Parathyroid adenoma (tissue), 2 donors: Measurements from ENCODE around the gene PYCARD.

Source experiments
- H2AFZ ChIP-seq: fragments of 300-600 bp; sonication (generic); one replicate; pipeline ENCODE4 v1.7.0; 2017; ENCODE audit warnings: antibody characterized with exemption, mild to moderate bottlenecking
- H3K27ac ChIP-seq: fragments of 300-600 bp; sonication (generic); one replicate; pipeline ENCODE4 v1.7.0; 2017
- H3K27me3 ChIP-seq: fragments of 300-600 bp; sonication (generic); one replicate; pipeline ENCODE4 v1.7.0; 2017; ENCODE audit warnings: low read length; ENCODE audit not compliant: control insufficient read depth, insufficient read depth
- H3K36me3 ChIP-seq: fragments of 300-600 bp; sonication (generic); one replicate; pipeline ENCODE4 v1.7.0; 2017; ENCODE audit warnings: low read length; ENCODE audit not compliant: control insufficient read depth, insufficient read depth
- H3K4me1 ChIP-seq: fragments of 300-600 bp; sonication (generic); one replicate; pipeline ENCODE4 v1.7.0; 2017; ENCODE audit warnings: control low read depth
- H3K4me2 ChIP-seq: fragments of 300-600 bp; sonication (generic); one replicate; pipeline ENCODE4 v1.7.0; 2017; ENCODE audit warnings: low read length
- H3K4me3 ChIP-seq: fragments of 300-600 bp; sonication (generic); one replicate; pipeline ENCODE4 v1.7.0; 2017; ENCODE audit warnings: low read depth, low read length
- H3K79me2 ChIP-seq: fragments of 300-600 bp; sonication (generic); one replicate; pipeline ENCODE4 v1.7.0; 2017; ENCODE audit warnings: control low read depth
- H3K9ac ChIP-seq: fragments of 300-600 bp; sonication (generic); one replicate; pipeline ENCODE4 v1.7.0; 2017; ENCODE audit warnings: mild to moderate bottlenecking
- H3K9me3 ChIP-seq: fragments of 300-600 bp; sonication (generic); one replicate; pipeline ENCODE4 v1.7.0; 2017; ENCODE audit warnings: low read length; ENCODE audit not compliant: control insufficient read depth
- TF ChIP-seq, protein P1 (sequence below): fragments of 300-600 bp; sonication (generic); IDR thresholded peaks from one replicate; pipeline ENCODE4 v1.7.0; 2017; ENCODE audit warnings: antibody characterized with exemption, mild to moderate bottlenecking
- donor health status: primary hyperparathyroidism.

Gene PYCARD

GRCh38 chr16:31202414-31203375 lies at the start of gene PYCARD:
PYCARD (minus strand) TSS chr16:31202760; CDS start chr16:31202690, 70 bp downstream.
- no peak within 1 kb of the TSS for H3K9ac ChIP-seq
- H3K4me1 ChIP-seq = no peaks in the 10 kb centered on the region
- no peak within 1 kb of the TSS for H3K27ac ChIP-seq

GRCh38 chr16:31251435-31251834 lies 48.9 kb upstream of the PYCARD start:
- H3K4me3 ChIP-seq = no peak overlapping the region
- H3K27me3 ChIP-seq = no peaks in the 10 kb centered on the region
- no peaks in the 10 kb centered on the region for H3K79me2 ChIP-seq
- no peak overlapping the region for H3K27ac ChIP-seq
- H3K9me3 ChIP-seq = no peaks in the 10 kb centered on the region
- TF ChIP-seq, protein P1, sequence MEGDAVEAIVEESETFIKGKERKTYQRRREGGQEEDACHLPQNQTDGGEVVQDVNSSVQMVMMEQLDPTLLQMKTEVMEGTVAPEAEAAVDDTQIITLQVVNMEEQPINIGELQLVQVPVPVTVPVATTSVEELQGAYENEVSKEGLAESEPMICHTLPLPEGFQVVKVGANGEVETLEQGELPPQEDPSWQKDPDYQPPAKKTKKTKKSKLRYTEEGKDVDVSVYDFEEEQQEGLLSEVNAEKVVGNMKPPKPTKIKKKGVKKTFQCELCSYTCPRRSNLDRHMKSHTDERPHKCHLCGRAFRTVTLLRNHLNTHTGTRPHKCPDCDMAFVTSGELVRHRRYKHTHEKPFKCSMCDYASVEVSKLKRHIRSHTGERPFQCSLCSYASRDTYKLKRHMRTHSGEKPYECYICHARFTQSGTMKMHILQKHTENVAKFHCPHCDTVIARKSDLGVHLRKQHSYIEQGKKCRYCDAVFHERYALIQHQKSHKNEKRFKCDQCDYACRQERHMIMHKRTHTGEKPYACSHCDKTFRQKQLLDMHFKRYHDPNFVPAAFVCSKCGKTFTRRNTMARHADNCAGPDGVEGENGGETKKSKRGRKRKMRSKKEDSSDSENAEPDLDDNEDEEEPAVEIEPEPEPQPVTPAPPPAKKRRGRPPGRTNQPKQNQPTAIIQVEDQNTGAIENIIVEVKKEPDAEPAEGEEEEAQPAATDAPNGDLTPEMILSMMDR = no peak
- no peak overlapping the region for H3K4me2 ChIP-seq
- H3K9ac ChIP-seq = no peak overlapping the region
- H3K4me1 ChIP-seq = no peaks in the 10 kb centered on the region
- H3K36me3 ChIP-seq = no peaks in the 10 kb centered on the region
- H2AFZ ChIP-seq = no peak overlapping the region

More at GRCh38 chr16:31202414-31203375, at the start of gene PYCARD:
- Histone ChIP-seq H3K36me3 (no peaks in the 10 kb centered on the region), H3K9me3 (no peaks in the 10 kb centered on the region), H3K4me2 (peak within 1 kb of the TSS; percentile 77), H3K79me2 (no peaks in the 10 kb centered on the region), H2AFZ (peak within 1 kb of the TSS; percentile 65), H3K27me3 (no peaks in the 10 kb centered on the region), H3K4me3 (peak within 1 kb of the TSS; percentile 40)
- TF ChIP-seq, protein P1 = no peak

DNA sequence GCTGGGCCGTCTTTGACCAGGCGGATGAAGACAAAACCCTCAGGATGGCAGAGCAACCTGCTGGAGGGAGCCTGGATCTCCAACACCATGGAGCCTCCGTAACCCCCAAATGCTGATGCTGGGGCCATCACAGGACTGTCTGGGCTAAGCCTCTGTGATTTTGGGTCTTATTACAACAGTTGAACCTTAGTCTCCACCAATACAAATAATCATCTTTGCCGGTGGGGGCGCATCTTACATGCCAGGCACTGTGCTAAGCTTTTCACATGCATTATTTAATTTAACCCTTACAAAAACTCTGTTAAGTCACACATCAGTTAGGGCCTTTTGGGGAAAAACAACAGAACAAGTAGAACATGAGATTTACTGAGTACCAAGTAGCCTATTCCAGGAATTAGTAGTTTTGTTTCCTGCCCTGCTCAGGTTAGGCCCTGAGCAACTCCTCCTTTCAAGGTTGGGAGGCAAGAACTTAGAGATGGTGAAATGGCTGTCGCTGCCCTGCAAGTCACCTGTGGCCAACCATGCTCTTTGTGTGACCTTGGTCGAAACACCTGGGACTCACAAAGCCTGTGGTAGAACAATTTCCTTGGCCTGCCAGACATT lies 48.3 kb upstream of the PYCARD start:
- Histone ChIP-seq H3K4me2 (no peak overlapping the region), H3K4me3 (no peak overlapping the region), H3K27ac (no peak overlapping the region), H2AFZ (no peak overlapping the region), H3K9me3 (no peaks in the 10 kb centered on the region), H3K79me2 (no peaks in the 10 kb centered on the region), H3K4me1 (no peaks in the 10 kb centered on the region), H3K9ac (no peak overlapping the region), H3K27me3 (no peaks in the 10 kb centered on the region), H3K36me3 (no peaks in the 10 kb centered on the region)
- TF ChIP-seq, protein P1 = no peak

GRCh38 chr16:31248344-31248743 lies 45.8 kb upstream of the PYCARD start:
- Histone ChIP-seq H2AFZ (no peak overlapping the region), H3K27me3 (no peaks in the 10 kb centered on the region), H3K9me3 (no peaks in the 10 kb centered on the region), H3K4me1 (no peaks in the 10 kb centered on the region), H3K9ac (no peak overlapping the region), H3K79me2 (no peaks in the 10 kb centered on the region), H3K36me3 (no peaks in the 10 kb centered on the region), H3K4me3 (no peak overlapping the region), H3K4me2 (no peak overlapping the region), H3K27ac (no peak overlapping the region)
- TF ChIP-seq, protein P1 = no peak
